Testis (tissue), 2 donors: ENCODE results near the gene DFFA.

Source experiments
- POLR2A ChIP-seq: fragments of 450-650 bp; IDR thresholded peaks from one replicate; pipeline ENCODE4 v1.6.1; 2017; ENCODE audit warnings: antibody characterized with exemption, mild to moderate bottlenecking, moderate library complexity
- TF ChIP-seq, protein P1 (sequence below), 3 experiments: fragments of 450-650 bp in 2 of 3; fragments of 200-600 bp in 1 of 3; sonication (generic) in 1 of 3; IDR thresholded peaks; one replicate each; pipeline ENCODE4 v1.5.1; 2016 to 2019; ENCODE audit warnings: antibody characterized with exemption in 3 of 3, mild to moderate bottlenecking in 2 of 3, moderate library complexity in 1 of 3

DNA sequence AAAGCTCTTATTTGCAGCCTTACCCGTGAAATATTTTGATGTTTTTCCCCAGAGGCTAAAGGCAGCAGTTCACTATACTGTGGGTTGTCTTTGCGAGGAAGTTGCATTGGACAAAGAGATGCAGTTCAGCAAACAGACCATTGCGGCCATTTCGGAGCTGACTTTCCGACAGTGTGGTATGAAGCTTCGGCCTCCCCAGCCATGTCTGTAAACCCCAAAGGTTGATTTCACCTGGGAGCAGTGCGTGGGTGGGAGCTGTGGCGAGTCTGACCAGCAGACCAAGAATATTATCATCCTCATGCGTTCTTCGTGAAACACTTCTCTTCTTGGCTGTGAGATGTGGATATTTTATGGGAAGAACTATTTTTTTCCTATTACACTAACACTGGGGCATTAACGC lies 38.5 kb downstream of the DFFA start:
- TF ChIP-seq, protein P1, sequence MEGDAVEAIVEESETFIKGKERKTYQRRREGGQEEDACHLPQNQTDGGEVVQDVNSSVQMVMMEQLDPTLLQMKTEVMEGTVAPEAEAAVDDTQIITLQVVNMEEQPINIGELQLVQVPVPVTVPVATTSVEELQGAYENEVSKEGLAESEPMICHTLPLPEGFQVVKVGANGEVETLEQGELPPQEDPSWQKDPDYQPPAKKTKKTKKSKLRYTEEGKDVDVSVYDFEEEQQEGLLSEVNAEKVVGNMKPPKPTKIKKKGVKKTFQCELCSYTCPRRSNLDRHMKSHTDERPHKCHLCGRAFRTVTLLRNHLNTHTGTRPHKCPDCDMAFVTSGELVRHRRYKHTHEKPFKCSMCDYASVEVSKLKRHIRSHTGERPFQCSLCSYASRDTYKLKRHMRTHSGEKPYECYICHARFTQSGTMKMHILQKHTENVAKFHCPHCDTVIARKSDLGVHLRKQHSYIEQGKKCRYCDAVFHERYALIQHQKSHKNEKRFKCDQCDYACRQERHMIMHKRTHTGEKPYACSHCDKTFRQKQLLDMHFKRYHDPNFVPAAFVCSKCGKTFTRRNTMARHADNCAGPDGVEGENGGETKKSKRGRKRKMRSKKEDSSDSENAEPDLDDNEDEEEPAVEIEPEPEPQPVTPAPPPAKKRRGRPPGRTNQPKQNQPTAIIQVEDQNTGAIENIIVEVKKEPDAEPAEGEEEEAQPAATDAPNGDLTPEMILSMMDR (IDR thresholded peaks at IDR 0.05): no peak
- TF ChIP-seq POLR2A: no peak
